ENCODE data around the gene MYH13.

MYH13 gene
- total RNA-seq, result 0 to 0.09 reads per million in 2 experiments

DNA sequence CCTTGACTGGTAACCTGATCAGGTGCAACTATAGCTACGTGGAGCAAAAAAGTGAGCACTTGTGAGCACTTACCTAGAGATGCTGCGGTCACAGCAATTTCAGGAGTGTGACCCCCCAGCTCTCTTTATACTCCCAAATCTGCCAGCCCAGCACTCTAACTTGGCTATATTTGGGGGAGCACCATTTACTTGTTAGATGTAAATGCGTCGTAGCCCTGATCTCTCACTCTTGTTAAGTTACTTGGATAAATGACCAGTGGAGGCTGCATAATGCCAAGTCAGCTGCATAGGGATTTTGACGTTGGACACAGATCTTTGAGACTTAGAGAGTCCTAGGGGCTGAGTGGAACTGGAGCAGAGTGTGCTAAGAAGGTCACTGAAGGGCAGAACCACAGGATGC, at the start of gene MYH13:
Gene MYH13 (minus strand): TSS at position 101 of the 400 bp plus-strand sequence. CDS start 8,476 bp downstream, outside the sequence.
- DNase-seq (ENCODE audit: low read depth), result no peak

DNA sequence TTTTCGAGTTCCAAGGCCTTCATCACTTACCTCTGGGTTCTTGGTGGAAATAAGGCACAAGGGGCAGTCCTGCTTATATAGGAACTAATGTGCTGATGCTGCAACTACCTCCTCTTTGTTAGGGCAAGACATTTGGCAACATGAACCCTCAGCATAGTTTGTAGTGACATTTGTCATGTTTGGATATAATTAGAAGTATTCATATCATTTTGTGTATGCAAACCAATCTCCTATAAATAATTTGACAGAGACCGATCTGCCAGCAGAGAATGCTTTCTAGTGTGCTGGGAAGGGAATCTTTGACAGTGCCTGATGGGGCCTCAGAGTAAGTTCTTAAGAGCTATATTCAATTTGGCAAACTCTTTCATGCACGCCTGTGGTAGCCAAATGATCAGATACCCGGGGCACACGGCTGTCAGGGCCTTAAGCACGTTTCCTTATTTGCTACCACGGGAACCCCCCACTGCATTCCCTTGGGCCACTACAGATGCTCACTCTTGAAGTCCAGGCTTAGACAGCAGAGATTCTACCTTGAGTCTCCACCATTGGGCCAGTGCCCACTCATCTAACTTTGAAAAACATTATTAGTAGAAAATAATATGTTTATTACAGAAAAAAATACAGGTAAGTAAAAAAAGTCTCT, 49.2 kb upstream of the MYH13 start, which contains the start of gene MYH8:
Gene MYH8 (minus strand): TSS at position 51 of the 643 bp plus-strand sequence. CDS start 1,723 bp downstream, outside the sequence.
- DNase-seq (ENCODE audit: low read depth), result no peak

GRCh38 chr17:10421211-10421610, 48.4 kb upstream of the MYH13 start:
- DNase-seq (ENCODE audit: low read depth), result no peak

DNA sequence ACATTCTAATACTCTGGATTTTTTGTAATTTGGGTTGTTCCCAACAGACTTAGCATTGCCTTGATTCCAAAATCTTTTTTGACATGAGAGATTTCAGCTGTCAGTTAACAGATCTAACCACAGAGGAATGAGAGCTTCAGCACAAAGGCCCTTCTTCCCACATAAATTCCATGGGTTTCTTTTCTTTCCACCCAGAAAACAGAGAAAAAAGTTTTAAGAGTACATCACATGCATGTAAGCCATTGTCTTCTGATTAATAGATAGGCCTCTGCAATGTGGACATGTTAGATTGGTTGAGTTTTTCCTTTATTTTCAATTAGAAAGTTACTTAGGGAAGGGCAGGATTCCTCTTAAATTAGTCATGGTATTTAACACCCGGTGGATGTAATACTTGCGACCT, 48.0 kb upstream of the MYH13 start:
- DNase-seq (ENCODE audit: low read depth), result no peak

DNA sequence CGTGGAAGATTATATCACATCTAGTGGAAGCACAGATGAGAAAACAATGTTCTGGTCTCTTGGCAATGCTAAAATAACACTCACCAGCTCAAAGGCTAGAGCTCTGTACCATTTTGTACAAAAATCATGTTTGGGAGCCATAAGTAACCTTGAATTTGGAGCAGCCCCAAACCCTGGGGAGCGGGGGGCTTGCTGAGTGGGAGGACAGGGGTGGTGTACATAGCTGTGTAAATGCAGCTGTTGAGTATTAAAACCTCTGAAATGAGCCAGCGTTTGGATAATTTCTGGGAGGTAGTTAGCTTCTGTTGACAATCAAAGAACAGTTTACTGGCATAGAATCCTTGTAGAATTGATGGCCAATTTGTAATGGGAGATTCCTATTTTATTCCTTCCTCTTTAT, 44.6 kb upstream of the MYH13 start:
- DNase-seq (ENCODE audit: low read depth), result no peak

DNA sequence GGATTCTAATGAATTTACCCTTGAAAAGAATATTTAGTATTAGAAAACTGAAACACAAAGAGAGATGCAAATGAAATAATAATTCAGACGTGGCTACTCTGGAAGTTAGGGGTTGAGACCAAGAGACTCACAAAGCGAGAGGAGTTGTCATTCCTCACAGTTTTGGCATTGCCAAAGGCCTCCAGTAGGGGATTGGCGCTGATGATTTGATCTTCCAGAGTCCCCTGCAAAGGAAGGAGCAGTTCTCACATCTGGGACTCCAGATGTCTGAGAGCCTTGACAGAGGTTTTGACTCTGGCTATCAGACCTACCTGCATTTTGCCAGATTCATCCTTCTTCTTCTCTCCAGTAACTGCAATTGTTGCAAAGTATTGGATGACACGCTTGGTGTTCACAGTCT, 42.4 kb upstream of the MYH13 start:
- DNase-seq (ENCODE audit: low read depth), result no peak

GRCh38 chr17:10403589-10403988, 30.8 kb upstream of the MYH13 start:
- DNase-seq (ENCODE audit: low read depth), result no peak

GRCh38 chr17:10398352-10398751, 25.5 kb upstream of the MYH13 start:
- no peak for DNase-seq (ENCODE audit: low read depth)

- no peak for DNase-seq (ENCODE audit: low read depth)
These were observed 23.8 kb upstream of the MYH13 start for GRCh38 chr17:10396524-10397163.

DNA sequence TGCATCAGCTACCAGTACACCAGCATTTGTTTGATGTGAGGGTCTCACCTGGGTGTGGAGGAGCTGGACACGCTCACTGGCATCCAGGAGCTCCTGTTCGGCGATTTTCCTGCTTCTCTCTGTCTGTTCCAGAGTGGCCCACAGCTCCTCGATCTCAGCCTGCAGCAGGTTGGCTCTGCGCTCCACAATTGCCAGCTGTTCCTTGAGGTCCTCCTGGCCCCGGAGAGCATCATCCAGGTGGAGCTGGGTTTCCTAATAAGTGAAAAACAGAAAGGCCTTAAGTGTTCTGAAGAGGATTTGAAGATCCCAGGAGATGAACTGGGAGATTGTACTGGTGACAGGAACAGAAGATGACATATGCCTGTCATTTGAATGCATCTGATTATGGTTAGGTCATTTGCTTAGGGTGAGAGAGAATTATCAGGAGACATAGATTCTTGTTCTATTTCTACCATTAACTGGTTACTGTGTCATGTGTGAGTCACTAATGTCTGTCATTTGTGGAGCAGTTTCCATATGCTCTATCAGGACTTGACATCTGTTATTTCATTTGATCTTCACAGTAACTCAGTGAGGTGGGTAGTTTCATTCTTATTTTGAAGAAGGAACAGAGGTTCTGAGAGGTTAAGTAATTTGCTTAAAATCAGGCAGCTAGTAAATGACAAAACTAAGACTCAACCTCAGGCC, 21.5 kb upstream of the MYH13 start:
- DNase-seq (ENCODE audit: low read depth), result no peak

DNA sequence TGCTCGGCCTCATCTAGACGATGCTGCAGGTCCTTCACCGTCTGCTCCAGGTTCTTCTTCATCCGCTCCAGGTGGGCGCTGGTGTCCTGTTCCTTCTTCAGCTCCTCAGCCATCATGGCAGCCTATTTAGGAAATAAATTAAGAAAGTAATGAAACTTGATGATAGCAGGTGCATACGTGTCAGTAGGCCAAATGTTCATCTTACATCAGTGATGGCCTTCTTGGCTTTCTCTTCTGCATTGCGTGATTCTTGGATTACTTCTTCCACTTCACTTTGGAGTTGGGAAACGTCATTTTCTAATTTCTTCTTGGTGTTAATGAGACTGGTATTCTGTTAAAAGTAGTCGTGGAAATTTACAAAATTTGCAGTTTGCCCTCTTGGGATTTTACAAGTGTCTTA, 20.1 kb upstream of the MYH13 start:
- no peak for DNase-seq (ENCODE audit: low read depth)

DNA sequence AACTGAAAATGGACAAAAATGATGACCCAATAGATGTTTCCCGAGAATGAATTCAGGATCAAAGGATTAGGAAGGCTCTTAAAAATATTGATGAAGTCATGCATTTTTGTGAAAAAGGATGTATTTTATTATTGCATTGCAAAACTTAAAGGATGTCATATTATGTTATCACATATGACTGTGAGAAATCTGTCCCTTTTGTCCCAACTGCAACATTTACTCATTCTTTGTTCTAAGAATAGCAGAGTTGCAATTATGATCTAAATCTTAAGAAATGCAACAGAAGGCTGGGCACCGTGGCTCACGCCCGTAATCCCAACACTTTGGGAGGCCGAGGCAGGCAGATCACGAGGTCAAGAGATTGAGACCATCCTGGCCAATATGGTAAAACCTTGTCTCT, 13.1 kb upstream of the MYH13 start:
- no peak for DNase-seq (ENCODE audit: low read depth)

DNA sequence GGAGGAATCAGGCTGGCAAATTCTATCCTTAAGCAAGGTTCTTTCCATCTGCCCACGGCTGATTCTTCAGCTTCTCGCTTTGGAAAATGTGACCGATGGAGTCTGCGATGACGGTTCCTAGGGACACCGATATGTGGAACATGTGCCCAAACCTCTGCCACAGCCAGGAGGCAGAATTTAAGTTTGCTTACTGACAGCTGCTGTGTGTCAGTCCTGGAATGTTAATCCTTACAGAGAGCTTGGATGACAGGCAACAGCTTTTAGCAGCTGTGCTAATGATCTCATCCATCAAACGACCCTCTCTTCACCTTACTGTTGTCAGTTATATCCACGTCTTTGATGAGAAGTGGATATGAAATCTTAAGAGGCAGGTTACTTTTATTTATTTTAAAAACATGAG, 11.4 kb upstream of the MYH13 start:
- DNase-seq (ENCODE audit: low read depth), result no peak

DNA sequence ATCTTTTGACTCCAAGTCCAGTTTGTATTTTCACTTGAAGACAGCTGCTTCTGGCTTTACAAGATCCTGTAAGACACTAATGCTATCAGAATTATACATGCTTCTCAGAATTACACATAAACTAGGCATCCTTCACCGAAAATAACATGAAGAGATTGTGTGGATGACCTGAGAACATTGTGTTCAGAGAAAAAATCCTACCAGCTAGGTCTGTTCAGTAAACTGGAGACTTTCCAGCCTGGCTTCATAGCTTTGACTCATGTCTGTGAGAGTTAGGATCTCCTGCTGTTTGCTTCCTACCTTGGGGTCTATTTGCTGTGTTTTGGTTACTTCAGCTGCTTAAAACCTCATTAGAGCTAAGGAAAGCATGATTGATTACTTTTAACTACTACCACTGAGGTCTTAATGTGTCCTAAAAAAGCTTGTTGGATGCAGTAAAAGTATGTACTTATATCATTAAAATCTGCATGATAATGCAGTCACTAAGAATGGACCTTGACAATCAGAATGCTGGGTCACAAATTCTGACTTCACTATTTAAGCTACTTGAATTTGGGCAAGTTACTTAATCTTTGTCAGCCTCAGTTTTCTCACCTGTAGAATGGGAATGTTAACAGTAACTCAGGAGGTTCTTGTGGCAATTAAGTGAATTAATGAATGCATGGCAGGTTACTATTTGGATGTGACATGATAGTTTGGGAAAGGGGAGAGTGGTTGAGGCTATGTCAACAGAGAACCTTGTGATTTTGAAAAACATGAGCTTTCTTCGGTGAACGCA, 8.0 kb upstream of the MYH13 start:
- DNase-seq (ENCODE audit: low read depth), result no peak

GRCh38 chr17:10370016-10370608, 2.7 kb downstream of the MYH13 start:
- no peak for DNase-seq (ENCODE audit: low read depth)

DNA sequence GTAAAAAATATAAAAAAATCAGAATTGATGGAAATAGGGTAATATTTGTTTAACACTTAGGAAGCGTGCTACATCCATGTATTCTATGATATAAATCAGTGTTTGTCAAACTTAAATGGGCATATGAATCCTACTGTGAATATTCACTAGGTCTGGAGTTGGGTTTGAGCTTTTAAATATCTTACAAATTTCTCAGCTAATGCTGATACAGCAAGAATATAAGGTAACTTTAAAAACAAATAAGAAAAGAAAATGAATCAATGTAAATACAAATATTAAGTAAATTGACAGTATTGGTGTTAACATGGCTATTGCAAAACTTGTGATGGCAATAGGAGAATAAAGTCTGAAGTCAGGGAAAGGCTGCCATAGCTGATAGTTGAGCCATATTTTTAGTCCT, 3.6 kb downstream of the MYH13 start:
- DNase-seq (ENCODE audit: low read depth), result no peak

- DNase-seq (ENCODE audit: low read depth), result no peak
These were observed 4.2 kb downstream of the MYH13 start for GRCh38 chr17:10368561-10368960.

DNA sequence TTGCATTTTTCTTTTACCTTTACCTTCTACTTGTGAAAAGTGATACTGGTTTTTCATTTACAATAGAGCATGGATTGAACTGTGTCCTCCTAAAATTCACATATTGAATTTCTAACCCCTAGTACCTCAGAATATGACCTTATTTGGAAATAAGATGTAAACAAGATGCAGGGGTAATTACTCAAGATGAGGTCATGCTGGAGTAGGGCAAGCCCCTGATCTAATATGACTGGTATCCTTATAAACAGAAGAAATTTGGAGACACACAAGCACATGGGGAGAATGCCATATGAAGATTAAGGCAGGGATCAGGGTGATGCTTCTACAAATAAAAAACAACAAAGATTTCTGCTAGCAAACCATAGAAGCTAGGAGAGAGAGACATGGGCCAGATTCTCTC, 12.2 kb downstream of the MYH13 start:
- no peak for DNase-seq (ENCODE audit: low read depth)

GRCh38 chr17:10357768-10358167, 15.0 kb downstream of the MYH13 start:
- no peak for DNase-seq (ENCODE audit: low read depth)

DNA sequence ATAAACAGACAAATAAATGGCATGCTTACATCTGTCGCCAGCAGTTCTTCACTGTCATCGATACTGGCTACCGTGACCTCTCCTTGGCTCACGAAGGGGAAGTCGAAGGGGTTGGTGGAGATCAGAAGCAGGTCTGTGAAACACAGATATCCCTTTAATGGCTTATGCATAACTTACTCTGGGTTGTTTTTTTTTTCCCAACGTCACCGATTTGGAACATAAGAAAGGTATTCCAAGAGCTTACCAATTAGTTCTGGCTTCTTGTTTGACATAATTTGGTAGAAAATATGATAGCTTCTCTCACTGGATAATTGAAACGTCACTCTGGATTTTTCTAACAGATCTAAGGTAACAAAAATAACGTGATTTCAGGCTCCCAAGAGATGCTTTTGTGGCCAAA, 18.2 kb downstream of the MYH13 start:
- no peak for DNase-seq (ENCODE audit: low read depth)

- no peak for DNase-seq (ENCODE audit: low read depth)
These were observed 19.9 kb downstream of the MYH13 start for GRCh38 chr17:10352893-10353292.

DNA sequence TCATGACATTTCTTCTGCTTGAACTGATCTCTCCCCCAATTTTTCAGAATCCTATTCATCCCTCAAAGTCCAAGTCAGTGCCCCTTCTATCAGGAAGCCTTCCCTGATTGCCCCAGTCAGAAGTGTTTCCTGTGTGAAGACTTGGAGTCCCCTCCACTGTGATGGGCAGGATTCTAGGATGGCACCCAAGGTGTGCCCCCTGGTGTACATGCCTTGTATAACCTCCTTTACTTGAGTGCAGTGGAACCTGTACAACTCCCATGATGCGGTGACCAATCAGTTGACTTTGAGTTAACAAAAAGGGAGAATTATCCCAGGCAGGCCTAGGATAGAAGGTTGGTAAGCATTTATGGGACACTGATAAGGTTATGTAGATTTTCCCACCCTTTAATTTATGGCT, 23.4 kb downstream of the MYH13 start:
- DNase-seq (ENCODE audit: low read depth), result no peak
